Measurements from ENCODE around the gene TIMP4.

TIMP4 gene

DNA sequence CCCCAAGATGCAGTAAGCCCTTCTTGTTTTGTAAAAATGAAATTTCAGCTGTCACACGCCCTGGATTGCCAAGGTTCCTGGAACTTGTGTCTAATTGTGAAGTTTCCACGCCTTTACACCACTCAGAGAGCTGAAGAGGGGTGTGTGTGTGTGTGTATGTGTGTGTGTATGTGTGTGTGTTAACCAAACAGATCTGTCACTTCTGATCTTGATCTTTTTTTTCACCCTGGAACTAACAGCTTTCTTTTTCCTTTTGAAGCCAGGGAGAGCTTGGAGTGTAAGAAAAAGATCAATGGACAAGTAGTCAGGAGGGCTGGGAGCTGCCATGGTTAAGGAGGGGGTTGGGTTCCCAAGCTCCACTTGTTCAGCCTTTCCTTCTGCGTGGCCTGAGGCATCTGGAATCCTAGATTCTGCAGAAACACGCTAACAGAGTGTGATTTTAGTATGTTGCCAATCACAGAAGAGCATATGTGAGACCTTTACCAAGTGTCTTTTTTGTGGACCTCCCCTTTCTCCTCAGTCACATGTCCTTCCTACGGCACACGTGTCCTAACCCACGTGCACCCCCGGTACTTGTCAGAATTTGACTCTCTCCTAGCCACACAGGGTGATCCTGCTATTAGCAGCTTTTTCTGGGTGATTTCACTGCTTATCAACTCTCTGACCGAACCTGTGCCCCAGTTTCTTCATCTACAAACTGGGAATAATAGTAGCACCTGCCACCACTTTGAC is 11.5 kb downstream of the TIMP4 start:
- DNase-seq = no peak

DNA sequence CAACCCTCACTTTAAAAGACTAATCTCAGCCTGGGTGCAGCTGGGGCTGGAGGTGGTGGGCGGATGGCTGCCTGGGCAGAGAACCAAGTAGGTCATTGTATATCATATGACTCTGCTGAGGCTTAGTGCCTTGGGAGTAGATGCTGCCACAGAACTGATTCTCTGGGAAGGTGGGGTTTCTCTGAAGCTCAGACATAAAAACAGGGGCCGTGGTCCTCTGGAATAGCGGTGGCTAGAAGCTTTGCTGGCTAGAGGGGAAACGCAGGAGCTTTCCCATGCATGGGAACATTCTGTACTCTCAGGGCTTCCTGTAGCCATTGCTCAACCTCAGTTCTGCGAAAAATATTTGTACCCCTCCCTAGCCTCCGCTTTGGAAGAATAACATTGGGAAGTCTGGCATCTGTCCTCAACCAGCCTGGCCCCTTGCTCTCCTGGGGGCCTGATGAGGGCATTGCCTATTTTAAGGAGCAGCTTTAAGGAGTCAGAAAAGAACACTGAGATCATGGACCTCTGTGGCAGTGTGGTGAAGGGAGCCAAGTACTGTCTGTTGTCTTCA is 14.7 kb downstream of the TIMP4 start:
- peak; percentile 60 to 71 (median 63) for DNase-seq

- DNase-seq = no peak
These were observed 16.2 kb downstream of the TIMP4 start for GRCh38 chr3:12142476-12142875.

- no peak for DNase-seq
These were observed 17.4 kb downstream of the TIMP4 start for GRCh38 chr3:12141350-12141749.

- DNase-seq = peak; percentile 42 to 61 (median 49)
These were observed 19.6 kb downstream of the TIMP4 start for GRCh38 chr3:12139111-12139511.

DNA sequence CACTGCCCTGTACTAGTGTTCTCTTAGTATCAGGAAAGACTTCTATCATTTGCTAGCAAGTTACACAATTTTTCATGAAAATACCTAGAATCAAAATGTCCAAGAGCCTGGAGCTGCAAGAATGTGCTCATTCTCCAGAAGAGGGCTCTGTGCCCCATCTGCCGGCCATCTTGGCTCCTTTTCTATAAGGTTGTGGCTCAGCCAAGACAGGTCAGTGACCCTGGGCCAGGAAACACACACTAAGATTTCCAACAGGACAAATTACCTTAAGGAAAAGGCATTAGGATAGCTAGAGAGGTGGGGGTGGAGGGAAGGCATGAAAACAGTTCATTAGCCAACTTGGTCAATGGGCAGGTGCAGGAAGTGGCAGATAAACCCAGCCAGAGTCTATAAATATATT is 20.7 kb downstream of the TIMP4 start:
- DNase-seq = peak; percentile 39 to 60 (median 60)

DNA sequence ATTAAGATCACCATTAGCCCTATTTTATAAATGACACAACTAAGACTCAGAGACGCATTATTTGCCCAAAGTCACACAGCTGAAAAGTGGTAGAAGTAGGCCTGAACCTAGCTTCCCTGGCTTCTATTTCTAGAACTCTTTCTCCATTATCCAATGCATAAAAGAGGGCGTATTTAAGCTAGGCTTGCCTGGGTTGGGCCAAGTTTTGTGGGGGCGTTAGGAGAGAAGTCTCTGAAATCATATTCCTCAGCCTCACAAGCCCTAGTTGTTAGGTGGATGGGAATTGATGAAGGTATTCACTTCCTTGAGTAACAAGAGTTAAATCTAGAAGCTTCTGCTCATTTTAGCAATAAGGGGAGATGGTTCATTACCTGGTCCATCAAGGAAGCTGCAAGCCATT is 22.3 kb downstream of the TIMP4 start:
- no peak for DNase-seq

GRCh38 chr3:12135029-12135657 is 23.6 kb downstream of the TIMP4 start:
- DNase-seq = peak; percentile 79 to 87 (median 86)

DNA sequence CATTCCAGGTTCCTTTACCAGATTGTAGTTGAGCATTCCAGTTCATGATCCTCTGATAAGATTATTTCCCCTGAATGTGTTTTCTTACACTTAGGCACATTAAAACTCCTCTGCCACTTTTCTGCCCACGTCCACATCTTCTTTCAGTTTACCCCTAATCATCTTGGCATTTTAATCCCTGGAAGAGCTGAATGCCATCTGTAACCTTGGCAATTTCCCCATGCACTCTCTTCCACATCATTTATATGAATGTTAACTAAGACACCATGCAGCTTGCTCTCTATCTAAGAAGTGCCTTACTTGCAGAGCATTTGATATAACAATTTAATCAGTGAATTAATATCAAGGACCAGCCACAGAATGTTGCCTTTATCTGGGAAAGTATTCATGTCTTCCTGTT is 25.8 kb downstream of the TIMP4 start:
- DNase-seq = no peak

DNA sequence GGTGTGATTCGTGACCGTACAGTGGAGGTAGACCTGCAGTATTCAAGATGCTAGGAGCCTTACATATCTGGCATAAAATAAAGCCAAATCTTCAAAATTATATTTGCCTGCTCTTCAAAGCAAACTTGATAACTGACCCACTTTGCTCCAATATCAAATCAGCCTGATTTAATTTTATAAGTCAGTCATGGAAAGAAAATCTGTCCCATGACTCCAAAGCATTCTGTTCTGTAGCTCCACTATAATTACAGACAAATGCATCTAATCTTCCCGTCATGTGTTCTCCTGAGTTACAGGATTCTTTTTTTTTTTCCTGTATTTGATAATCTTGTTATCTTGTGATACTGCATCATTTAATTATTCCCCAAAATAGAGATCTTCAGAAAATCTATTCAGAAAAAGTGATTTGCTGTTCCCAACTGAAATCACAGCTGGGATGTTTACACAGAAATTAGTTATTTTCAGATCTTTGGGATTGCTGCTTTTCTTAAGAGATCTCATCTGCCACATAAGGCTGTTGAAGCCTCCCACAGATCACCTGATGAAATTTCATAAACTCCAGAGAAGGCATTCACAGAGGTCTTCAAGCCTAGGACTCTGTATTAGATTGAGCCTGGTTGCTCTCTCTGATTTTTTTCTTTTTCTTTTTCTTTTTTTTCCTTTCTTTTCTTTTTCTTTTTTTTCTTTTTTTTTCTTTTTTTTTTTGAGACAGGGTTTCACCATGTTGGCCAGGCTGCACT is 27.2 kb downstream of the TIMP4 start:
- peak in 1 of 3 donors; percentile 21 for DNase-seq

DNA sequence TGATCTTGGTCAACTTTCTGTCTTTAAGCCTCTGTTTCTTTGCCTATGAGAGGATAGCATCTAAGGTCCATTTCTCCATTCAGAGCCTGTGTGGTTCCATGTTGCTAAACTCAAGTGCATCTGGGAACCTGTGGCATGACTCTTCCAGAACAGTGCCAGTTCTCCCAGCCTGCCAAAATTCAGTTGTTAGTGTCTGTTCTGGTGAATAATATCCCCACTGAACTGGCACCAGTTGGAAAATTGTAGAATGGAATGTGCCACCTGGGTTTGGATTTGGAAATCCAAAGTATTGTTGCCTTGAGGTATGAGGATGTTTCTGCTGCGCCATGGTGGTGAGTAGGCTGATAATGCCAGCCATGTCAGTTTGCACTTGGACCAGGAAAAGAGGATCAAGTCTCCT is 31.3 kb downstream of the TIMP4 start:
- no peak for DNase-seq

DNA sequence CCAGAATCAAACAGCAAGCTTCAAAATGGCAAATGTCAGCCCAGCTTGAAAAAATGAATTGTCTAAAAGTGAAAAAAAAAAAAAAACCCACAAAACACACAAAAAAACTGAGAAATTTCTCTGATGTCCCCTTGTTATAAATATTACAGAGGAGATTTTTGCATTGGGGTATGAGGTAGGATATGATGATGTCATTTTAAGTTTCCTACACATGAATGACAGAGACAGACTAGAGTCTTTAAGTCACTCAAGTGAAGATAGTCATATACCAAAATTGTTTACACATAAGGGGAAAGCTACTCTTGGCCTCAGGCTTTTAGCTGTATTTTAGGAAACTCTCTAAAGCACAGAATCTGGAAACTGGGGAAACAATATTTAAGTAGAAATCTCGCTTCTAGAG is 32.9 kb downstream of the TIMP4 start:
- no peak for DNase-seq

- DNase-seq = no peak
These were observed 37.2 kb downstream of the TIMP4 start for GRCh38 chr3:12121466-12121865.

GRCh38 chr3:12120374-12121140 is 38.2 kb downstream of the TIMP4 start:
- peak; percentile 32 to 49 (median 37) for DNase-seq

- no peak for DNase-seq
These were observed 41.2 kb downstream of the TIMP4 start for GRCh38 chr3:12117473-12117872.

GRCh38 chr3:12116870-12117269 is 41.8 kb downstream of the TIMP4 start:
- DNase-seq = no peak

DNA sequence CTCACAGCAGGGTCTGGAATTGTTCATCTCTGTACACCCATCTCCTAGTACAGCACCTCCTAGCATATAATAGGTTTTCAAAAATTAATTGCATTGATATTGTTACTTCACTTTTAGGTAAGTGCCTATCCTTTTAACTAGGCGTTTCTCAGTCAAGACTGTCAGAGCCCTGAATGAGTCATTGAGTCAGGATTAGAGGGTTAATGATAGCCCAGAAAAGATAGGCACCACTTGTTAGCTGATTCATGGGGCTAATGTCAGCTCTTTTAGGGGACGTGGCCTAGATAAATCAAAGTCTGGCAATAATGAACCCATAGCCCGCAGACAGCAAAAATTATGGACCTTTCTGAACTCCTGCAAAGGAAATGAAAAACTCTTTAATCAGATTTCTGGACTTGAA is 42.9 kb downstream of the TIMP4 start:
- no peak for DNase-seq

DNA sequence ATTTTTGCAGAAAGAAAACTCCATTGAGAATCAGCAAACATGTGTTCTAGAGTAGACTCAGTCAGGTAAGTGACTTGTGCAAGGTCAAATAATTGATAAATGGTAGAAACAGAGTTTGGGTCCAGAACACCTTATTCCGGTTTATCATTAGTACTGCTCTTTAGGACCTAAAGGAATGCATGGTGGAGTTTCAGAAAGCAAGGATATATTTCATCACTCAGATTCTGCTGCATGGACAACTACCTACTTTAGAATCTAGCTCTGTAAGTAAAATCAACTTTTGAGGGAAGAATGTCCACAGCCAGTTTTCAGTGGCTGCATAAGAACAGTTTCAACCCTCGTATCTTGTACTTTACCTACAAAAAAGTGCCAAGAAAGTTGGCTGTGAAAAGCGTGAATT is 43.6 kb downstream of the TIMP4 start:
- DNase-seq = no peak

DNA sequence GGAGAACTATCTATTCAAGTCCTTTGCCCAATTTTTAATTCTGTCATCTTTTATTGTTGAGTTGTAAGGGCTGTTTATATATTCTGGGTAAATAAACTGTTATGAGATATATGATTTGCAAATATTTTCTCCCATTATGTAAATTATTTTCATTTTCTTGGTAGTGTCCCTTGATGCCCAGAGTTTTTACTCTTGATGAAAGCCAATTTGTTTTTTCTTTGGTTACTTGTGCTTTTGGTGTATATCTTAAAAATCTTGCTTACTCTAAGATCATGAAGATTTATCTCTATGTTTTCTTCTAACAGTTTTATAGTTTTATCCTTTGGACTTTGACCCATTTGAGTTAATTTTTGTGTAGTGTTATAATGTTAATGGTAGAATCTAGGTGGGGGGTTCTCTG is 44.5 kb downstream of the TIMP4 start:
- DNase-seq = no peak

DNA sequence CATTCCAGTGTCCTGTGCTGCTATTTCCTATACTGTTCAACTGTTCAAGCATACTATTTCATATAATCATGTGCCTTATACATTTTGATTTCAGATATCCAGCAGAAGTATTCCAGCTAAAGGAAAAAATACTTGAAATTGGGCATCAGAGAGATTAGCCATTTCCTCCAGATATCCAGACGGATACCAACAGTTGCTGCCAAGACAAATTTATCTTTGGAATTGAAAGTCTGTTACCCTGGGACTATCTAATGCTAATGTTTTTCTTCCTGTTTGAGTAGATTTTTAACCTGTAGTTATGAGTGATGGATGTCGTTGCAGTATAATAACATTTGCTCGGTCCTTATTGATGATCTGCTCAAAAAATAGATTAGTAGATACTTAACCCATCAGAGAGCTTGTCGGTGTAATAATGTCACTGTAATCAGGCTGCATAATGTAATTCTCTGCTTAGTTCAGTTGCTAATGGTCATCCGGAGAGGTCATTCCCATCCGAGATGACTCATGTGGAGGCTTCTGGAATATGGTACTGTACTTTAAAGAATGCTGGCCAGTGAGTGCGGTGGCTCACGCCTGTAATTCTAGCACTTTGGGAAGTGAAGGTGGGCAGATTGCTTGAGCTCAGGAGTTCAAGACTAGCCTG is 51.5 kb downstream of the TIMP4 start:
- DNase-seq = no peak

All from suppressor macrophage treated with lipopolysaccharide for 1 hour (primary cell).